GF-D8 (cell line): Measurements from ENCODE around the gene SPATA25.

Experiments
- DNase-seq: peaks from one replicate; lab custom pipeline; 2025; lab: John Stamatoyannopoulos, UW

SPATA25 gene

GRCh38 chr20:45863543-45864470 lies 23.6 kb downstream of the SPATA25 start:
- DNase-seq, result no peak

DNA sequence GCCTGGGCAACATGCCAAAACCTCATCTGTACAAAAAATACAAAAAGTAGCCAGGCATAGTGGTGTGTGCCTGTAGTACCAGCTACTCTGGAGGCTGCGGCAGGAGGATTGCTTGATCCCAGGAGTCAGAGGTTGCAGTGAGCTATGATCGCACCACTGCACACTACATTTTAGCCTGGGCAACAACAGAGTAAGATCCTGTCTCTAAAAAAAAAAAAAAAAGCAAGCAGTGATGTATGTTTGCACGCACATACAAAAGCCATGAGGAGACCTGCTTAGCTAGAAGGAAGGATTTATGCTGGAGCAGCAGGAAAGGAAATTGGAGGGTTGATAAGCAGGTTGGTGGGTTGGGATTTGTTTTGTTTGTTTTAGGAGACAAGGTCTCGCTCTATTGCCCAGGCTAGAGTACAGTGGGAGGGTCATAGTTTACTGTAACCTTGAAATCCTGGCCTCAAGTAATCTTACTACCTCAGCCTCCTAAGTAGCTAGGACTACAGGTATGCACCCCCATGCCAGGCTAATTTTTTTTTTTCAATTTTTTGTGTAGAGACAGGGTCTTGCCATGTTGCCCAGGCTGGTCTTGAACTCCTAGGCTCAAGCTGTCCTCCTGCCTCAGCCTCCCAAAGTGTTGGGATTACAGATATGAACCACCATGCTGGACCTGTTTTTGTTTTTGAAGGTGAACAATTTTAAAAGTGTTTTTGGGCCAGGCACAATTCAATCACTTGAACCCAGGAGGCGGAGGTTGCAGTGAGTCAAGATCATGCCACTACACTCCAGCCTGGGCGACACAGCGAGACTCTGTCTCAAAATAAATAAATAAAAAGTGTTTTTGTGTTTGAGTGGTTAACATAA lies 26.0 kb downstream of the SPATA25 start:
- no peak for DNase-seq

DNA sequence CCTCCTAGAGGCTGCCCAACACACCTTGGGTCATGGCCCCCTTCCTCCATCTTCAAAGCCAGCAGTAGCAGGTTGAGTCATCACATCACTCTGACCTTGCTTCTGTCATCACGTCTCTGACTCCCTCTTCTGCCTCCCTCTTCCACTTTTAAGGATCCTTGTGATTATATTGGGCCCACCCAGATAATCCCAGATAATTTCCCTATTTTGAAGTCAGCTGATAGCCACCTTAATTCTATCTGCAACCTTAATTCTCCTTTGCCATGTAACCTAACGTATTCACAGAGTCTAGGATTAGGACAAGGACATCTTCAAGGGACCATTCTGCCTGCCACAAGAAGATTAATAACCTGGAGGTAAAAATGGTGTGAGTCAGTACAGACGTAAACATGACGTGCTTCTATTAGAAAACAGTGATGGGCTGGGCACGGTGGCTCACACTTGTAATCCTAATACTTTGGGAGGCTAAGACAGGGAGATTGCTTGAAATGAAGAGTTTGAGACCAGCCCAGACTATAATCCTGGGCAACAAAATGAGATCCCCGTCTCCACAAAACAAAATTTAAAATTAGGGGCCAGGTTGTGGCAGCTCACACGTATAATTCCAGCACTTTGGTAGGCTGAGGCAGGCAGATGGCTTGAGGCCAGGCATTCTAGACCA lies 26.7 kb downstream of the SPATA25 start:
- DNase-seq, result no peak

DNA sequence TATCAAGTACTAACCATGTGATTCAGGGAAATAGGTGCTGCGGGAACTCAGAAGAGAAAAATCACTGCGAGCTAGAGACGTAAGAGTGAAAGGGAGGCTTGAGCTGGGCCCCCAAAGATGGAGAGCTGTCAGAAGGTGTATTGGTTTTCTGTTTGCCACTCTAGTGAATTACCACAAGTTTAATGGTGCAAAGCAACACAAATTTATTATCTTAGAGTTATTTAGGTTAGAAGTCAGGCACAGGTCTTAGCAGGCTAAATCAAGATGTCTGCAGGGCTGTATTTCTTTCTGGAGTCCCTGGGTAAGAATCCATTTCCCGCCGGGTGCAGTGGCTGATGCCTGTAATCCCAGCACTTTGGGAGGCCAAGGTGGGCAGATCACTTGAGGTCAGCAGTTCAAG lies 27.5 kb downstream of the SPATA25 start:
- no peak for DNase-seq

GRCh38 chr20:45857882-45858216 lies 29.6 kb downstream of the SPATA25 start:
- peak; percentile 11 for DNase-seq

- peak; percentile 99 for DNase-seq
Observed at GRCh38 chr20:45857114-45857881, 30.1 kb downstream of the SPATA25 start, which contains the start of the genes ACOT8 and ZSWIM3. Gene ACOT8, minus strand, starts transcription at chr20:45857392. Its CDS starts 77 bp downstream, at chr20:45857315. Gene ZSWIM3, plus strand, starts transcription at chr20:45857614. Its CDS starts 212 bp downstream, at chr20:45857826.

- DNase-seq, result no peak
Observed at GRCh38 chr20:45853484-45853883, 33.9 kb downstream of the SPATA25 start.

- DNase-seq, result no peak
Observed at GRCh38 chr20:45852326-45852725, 35.1 kb downstream of the SPATA25 start.

DNA sequence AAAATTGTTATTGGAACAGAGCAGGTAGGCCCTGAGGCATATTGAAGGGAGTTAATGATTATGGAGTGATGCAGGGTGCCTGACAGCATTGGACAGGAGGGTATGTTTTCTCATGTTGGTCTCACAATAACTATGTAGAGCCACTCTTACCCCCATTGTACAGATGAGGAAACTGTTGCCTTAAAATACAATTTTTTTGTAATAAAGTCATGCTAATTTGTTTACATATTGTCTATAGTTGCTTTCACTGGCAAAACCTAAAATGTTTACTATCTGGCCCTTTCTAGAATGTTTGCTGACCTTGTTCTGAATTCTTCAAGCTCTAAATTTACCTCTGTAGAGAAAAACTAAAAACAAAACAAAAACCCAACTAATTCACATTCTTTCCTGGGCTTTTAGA lies 35.9 kb downstream of the SPATA25 start:
- DNase-seq, result no peak

- DNase-seq, result no peak
Observed at GRCh38 chr20:45850926-45851325, 36.5 kb downstream of the SPATA25 start.

DNA sequence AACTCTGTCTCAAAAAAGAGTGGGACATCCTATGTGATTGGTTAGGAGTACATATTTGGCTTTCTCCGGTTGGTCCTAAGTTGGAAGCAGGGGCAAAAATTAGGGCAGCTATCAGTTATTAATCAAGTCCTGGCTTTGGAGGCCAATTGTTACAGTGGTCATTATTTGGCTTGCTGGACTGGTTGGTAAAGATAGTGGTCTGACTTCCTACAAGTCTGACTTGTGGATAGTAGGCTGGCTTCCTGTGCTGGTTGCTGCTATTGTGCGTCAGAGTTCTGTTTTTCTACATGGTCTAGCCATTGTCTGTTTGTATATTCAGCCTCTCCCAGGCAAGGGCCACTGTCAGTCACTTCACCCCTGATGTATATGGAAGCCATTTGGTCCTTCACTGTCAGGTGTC lies 37.2 kb downstream of the SPATA25 start:
- DNase-seq, result no peak

- DNase-seq, result no peak
Observed at GRCh38 chr20:45848969-45849582, 38.3 kb downstream of the SPATA25 start.

GRCh38 chr20:45848421-45848820 lies 39.0 kb downstream of the SPATA25 start:
- DNase-seq, result no peak

- DNase-seq, result no peak
Observed at GRCh38 chr20:45845452-45845851, 42.0 kb downstream of the SPATA25 start.

DNA sequence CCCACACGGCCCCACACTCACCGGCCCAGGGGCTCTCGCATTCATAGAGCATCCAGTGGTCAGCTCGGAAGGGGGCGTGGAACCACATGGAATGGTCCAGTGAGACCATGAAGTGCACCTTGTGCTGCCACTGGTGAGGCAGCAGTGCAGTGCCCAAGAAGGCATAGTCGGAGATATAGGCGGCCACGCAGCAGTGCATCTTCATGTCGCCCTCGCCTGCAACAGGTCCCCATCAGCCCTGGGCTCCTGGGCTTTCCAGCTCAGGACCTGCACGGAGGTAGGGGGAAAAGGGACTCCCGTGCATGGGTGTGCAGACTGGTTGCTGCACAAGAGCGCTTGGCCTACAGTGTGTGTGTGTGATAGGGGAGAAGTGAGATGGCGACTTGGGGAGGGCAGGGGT lies 43.9 kb downstream of the SPATA25 start:
- no peak for DNase-seq

DNA sequence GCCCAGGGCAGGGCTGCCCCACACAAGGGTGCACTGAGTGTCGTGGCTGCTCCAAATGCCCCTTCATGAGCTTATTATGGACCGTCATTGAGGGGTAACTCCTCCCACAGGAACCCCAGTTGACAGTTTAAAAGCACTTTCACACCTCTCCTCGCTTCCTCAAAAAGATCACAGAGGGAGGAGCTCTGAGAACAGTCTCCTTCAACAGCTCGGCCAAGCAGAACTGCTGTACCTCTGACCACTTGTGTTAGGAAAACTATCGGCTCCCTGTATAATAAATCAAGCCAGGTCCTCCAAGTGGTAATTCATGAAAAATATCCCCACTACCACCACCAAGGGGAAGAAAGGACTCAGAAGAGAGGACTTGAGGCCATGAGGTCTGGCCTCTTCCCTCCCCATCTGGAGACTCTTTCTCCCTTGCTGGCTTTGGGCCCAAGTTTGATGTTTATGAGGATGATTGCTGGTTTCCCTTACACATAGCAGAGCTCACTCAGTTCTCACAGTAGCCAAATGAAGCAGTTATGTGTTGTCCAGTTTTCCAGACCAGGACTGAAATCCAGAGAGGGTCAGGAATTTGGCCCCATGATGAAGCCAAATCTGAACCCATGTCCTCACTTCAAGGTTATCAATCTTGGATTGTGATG lies 45.1 kb downstream of the SPATA25 start:
- no peak for DNase-seq

- DNase-seq, result no peak
Observed at GRCh38 chr20:45841407-45842129, 45.9 kb downstream of the SPATA25 start.

DNA sequence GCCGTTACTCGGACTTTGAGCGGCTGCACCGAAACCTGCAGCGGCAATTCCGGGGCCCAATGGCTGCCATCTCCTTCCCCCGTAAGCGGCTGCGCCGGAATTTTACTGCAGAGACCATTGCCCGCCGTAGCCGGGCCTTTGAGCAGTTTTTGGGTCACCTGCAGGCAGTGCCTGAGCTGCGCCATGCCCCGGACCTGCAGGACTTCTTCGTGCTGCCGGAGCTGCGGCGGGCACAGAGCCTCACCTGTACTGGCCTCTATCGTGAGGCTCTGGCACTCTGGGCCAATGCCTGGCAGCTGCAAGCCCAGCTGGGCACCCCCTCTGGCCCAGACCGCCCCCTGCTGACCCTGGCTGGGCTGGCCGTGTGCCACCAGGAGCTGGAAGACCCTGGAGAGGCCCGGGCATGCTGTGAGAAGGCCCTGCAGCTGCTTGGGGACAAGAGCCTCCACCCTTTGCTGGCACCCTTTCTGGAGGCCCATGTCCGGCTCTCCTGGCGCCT lies 46.7 kb downstream of the SPATA25 start:
- DNase-seq, result no peak

GRCh38 chr20:45836841-45837240 lies 50.6 kb downstream of the SPATA25 start:
- DNase-seq, result no peak
